ENCODE results near the gene MARF1.

GRCh38 chr16:15594711-15595320 is 48.1 kb downstream of the MARF1 start:
- TF ChIP-seq CTCF (IDR thresholded peaks at IDR 0.05) (no peak), POLR2A (IDR thresholded peaks at IDR 0.05) (no peak)
